ENCODE data around the gene PALS2.

The PALS2 gene

DNA sequence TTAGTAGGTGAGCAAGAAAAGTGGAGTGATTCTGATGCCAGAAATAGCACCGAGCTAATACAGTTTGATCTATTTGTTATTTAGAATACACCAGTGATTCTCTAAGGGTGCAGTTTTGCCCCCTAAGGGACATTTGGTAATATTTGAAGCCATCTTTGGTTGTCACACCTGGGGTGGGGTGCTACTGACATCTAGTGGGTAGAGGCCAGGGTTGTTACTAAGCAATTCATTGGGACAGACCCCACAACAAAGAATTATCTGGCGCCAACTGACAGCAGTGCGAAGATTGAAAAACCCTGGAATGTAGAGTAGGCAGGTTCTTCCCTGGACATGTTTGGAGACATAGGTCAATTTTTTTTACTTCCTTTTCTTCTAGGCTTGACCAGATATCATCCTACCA lies 14.6 kb downstream of the PALS2 start:
- no peak for DNase-seq (ENCODE audit: low read depth in 3 of 3)

DNA sequence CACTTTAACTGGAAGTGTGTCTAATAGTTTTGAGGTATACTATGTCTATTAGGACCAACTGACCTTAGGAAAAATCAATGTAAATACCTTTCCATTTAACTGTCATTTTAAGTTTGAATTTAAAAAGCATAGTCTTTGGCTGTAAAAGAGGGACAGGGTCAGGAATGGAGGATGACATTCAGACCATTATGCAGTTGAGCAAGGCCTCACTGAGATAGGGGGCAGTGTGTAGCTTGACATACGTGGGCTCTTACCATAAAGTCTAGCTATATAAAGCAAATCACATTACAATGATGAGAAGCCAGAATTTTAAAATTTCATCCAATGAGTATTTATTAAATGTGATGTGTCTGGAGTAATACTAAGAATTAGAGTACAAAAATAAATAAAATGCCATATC lies 17.9 kb downstream of the PALS2 start:
- no peak for DNase-seq (ENCODE audit: low read depth in 3 of 3)

DNA sequence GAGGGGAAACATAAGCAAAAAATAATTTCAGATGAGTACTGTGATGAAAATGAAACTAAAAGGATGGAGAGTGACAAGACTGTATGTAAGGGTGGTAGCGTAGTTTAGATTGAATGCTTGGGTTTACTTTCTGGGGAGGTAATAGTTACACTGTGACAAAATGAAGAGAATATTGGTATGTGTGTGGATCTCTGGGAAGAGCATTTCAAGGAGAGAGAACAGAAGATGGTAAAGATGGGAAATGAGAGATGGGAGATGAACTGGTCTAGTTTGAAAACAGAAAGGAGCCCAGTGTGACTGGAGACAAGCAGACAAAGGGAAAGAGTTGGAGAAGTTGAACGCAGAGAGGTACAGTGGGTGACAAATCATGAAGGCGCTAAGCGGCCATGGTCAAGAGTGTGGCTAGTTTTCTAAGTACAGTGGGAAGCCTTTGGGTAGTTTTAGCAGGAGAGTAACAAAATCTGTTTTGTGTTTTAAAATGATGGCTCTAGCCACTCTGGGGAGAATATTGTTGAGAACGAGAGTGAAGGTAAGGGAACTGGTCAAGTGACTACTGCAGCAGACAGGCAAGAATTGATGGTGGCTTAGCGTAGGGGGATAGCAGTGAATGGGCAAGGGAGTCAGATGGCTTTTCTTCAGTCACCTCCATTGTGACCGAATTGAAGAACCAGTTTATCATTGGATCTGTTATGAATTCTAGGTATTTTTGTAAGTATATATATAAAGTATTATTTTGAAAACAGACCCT lies 22.6 kb downstream of the PALS2 start:
- DNase-seq (ENCODE audit: low read depth in 3 of 3), result no peak

DNA sequence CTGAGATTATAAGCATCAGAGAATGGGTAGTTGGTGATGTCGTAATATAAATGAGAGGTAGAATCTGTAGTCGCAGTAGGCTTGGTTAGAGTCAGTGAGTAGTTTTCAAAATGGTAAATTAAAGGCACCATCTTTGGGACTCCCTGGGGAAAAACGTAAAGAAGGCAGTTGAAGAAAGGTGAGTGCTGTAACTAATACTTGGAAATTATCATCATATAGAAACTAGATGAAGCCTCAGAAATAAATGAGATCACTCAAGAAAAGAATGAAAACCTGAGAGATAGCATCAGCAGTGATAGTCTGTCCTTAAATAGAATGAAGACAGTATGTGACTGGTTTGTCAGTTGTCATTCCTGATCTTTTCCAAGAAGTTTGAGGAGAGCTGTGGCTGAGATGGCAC lies 23.8 kb downstream of the PALS2 start:
- no peak for DNase-seq (ENCODE audit: low read depth in 3 of 3)

DNA sequence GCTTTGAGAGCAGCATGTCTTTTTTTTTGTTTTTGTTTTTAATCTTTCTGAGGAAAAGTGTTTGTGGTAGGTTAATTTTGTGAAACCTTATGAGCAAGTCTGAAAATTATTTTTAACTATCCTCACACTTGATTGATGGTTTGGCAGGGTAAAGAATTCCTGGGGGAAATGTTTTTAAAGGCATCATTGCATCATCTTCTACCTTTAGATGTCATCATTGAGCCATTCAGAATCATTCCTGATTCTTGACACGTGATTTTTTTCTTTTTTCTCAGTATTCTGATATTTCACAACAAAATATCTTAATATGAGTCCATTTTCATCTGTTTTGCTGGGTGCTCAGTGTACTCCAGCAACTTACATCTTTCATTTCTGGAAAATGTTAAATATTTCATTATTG lies 28.3 kb downstream of the PALS2 start:
- DNase-seq (ENCODE audit: low read depth in 3 of 3), result no peak

DNA sequence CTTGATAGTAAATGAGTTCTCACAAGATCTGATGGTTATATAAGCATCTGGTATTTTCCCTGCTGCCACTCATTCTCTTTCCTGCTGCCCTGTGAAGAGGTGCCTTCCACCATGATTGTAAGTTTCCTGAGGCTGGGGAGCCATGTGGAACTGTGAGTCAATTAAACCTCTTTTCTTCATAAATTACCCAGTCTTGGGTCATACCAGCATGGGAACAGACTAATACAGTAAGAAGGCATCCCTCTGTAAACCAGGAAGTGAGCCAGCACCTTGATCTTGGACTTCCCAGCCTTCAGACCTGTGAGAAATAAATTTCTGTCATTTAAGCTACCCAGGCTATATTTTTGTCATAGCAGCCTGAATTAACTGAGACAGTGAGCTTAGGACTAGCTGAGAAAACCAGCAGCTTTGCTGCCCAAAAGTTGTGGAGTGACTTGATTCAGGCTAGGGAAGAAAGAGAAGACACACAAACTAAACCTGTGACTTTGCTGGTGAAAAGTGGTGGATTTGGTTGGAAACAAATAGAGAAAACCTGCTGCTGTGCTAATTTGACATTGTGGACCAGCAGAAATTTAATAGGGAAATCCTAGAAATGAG lies 29.7 kb downstream of the PALS2 start:
- no peak for DNase-seq (ENCODE audit: low read depth in 3 of 3)

DNA sequence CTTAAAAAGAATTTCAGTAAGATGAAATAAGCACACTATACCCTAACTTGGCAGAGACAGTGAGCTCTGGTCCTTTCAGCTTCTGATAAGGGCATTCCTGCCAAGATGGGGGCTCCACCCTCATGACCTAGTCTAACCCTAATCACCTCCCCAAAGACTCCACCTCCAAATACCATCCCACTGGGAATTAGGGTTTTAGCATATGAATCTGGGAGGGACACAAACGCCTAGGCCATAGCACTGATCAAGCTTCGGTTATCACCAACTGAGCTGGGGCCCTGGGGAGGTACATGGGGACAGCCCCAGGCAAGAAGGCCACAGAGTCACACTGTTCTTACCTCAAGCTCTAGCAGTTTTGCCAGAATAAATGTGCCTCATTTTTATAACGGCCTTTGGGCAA lies 31.4 kb downstream of the PALS2 start:
- no peak for DNase-seq (ENCODE audit: low read depth in 3 of 3)

DNA sequence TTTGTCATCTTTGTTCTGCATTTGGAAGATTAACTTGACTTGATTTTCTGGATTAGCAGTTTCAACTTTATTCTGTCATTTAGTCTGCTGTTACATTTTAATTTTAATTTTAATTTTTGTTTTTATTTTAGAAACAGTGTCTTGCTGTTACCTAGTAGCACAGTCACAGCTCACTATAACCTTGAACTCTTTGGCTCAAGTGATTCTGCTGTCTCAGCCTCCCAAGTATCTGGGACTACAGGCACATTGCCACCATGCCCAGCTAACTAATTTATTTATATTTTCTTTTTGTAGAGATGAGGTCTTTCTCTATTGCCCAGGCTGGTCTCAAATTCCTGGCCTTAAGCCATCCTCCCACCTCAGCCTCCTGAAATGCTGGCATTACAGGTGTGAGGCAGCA lies 35.3 kb downstream of the PALS2 start:
- DNase-seq (ENCODE audit: low read depth in 3 of 3), result no peak

DNA sequence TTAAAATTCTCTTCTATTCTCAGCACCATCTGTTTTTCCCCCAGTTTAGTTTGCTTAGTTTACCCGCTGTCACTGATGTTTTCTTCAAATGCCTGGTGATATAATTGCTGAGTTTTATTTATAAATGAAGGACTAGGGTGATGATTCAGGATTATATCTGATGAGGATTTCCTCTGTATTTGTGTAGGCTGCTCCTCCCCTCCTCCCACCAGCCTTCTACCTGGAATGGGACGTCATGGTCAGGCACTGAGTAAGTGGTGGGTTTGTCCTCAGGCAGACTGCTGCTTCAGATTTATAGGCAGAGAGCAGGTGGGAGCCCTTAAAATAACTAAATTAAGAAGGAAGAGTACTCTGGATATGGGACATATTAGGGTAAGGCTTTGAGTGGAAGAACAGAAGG lies 35.8 kb downstream of the PALS2 start:
- no peak for DNase-seq (ENCODE audit: low read depth in 3 of 3)

DNA sequence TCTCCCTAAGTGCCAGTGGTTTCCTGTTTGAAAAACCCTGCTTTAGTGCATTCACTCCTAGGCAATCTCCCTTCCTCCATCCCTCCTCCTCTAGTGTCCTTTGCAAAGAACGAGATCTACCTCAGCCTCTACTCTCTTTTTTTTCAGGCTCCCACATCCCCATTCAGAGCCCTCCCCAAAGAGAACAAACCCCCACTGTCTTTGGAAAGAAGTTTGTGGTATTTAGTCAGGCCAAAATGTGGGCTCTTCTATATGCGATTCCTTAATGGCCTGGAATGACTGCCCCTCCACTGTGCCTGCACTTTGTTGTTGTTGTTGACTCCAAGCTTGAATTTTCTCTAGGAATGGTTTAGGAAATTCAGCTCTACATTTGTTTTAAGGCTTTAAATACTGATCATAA lies 36.3 kb downstream of the PALS2 start:
- DNase-seq (ENCODE audit: low read depth in 3 of 3), result no peak

DNA sequence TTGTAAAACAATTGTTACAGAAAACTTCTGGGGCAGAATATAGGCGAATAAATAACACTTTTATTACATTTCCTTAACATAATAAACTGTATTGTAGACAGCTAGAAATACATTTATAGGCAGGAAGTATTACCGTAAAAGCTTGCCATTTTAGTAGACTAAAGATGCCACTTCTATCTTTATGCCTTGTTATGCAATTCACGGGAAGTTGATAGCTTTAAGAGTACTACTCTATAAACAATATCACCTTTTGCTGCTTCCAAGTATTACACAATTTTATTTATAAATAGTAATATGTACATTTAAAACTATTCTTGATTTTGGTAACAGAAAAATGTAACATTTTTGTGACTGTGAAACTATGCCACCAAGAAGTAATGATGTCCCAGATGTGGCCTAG lies 37.9 kb downstream of the PALS2 start:
- no peak for DNase-seq (ENCODE audit: low read depth in 3 of 3)

DNA sequence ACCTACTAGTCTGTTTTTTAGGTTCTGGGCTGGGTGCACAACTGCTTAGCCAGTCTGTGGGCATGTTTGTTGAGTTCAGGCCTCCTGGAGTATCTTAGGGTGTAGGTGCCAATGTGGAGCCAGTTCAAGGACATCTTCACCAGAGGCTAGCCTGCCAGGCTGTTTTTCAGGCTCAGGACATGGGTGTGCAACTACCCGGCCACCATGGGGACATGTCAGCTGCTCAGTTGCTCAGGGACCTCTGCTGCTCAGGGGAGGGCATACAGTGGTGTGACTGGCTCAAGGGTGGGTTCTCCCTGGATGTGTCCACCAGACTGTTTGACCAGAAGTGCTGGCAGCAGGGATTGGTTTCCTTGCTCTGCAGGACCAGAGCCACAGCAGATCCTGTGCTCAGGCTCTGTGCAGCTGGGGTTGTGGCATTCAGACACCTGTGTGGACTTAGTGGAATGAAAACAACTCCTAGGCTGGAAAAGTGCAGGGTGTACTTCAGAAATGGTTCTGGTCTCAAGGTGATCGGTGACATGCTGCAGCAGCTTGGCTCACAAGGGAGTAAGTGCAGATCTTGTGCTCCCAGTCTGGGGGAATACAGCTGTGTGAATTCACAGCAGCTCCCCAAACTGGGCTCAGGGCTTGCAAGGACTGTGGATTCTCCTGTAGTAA lies 44.8 kb downstream of the PALS2 start:
- DNase-seq (ENCODE audit: low read depth in 3 of 3), result no peak

DNA sequence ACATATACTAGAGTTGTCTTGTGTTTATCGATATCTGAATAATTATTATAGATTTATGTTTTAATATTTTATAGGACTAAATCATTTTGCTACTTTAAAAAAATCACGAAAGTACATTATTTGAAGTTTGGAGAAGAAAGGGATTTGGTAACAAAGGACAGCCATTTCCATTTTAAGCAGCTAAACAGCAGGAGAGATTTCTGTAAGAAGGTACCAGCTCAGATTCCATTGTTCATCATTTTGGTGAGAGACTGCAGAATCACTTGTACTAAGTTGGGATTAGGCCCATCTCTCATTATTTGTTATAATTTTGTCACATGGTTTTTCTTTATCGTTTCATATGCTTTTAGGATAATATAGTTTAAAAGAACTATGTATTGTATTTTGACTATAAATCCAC lies 46.7 kb downstream of the PALS2 start:
- no peak for DNase-seq (ENCODE audit: low read depth in 3 of 3)

DNA sequence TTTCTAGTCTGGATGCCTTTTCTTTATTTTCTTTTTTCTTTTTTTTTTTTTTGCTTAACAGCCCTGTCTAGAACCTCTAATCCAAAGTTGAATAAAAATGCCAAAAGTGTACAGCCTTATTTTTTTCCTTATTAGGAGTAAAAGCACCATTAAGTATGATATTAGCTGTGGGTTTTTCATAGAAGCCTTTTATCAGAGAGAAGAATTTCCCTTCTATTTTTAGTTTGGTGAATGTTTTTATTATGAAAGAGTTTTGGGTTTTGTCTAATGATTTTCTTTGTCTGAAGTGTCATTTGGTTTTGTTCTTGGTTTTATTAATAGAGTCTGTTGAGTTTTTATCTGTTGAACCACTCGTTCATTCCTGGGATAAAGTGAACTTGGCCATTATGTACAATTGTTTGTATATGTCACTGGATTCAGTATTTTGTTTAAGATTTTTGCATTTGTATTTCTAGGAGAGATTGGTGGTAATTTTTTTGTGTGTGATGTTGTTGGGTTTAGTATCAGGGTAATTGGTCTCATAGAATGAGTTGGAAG lies 49.5 kb downstream of the PALS2 start:
- DNase-seq (ENCODE audit: low read depth in 3 of 3), result no peak

Measured in stimulated activated CD4-positive, alpha-beta T cell treated with anti-CD3 and anti-CD28 coated beads, TNF-alpha, amount 100 ng/mL, for 48 hours (primary cell).